Measurements from ENCODE around the gene NDUFAB1. TPM values are rescaled to one million over a fixed set of nuclear protein-coding genes. Genes with fewer than 3 reads are reported as not detected.

The NDUFAB1 gene
- total RNA-seq, 1 donor from 2014 or later: 104 TPM

- Mint-ChIP-seq H3K27ac (ENCODE audit: unreplicated experiment) (no peak overlapping the region), H3K9me3 (no peaks in the 10 kb centered on the region), H3K27me3 (ENCODE audit: low read depth) (no peaks in the 10 kb centered on the region), H3K4me3 (no peak overlapping the region), H3K4me1 (no peaks in the 10 kb centered on the region), H3K36me3 (ENCODE audit: low read depth) (peaks cover 10% of the 10 kb centered on the region)
- DNase-seq (ENCODE audit: low read depth, low spot score): no peak
- TF ChIP-seq, protein P1, sequence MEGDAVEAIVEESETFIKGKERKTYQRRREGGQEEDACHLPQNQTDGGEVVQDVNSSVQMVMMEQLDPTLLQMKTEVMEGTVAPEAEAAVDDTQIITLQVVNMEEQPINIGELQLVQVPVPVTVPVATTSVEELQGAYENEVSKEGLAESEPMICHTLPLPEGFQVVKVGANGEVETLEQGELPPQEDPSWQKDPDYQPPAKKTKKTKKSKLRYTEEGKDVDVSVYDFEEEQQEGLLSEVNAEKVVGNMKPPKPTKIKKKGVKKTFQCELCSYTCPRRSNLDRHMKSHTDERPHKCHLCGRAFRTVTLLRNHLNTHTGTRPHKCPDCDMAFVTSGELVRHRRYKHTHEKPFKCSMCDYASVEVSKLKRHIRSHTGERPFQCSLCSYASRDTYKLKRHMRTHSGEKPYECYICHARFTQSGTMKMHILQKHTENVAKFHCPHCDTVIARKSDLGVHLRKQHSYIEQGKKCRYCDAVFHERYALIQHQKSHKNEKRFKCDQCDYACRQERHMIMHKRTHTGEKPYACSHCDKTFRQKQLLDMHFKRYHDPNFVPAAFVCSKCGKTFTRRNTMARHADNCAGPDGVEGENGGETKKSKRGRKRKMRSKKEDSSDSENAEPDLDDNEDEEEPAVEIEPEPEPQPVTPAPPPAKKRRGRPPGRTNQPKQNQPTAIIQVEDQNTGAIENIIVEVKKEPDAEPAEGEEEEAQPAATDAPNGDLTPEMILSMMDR (conservative IDR thresholded peaks at IDR 0.05): no peak
Observed at GRCh38 chr16:23580391-23580790, 15.7 kb downstream of the NDUFAB1 start.

DNA sequence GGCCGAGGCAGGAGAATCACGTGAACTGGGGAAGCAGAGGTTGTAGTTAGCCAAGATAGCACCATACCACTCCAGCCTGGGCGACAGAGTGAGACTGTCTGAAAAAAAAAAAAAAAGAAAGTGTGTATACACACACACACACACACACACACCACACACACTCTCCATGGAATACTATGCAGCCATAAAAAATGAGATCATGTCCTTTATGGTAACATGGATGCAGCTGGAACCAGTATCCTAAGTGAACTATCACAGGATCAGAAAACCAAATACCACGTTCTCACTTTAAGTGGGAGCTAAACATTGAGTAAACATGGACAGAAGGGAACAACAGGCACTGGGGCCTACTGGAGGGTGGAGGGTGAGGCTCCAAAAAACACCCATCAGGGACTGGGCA is 16.7 kb downstream of the NDUFAB1 start:
- TF ChIP-seq, protein P1 (conservative IDR thresholded peaks at IDR 0.05): no peak
- Mint-ChIP-seq H3K36me3 (ENCODE audit: low read depth) (peaks cover 9% of the 10 kb centered on the region), H3K27me3 (ENCODE audit: low read depth) (no peaks in the 10 kb centered on the region), H3K4me3 (no peak overlapping the region), H3K27ac (ENCODE audit: unreplicated experiment) (no peak overlapping the region), H3K4me1 (no peaks in the 10 kb centered on the region), H3K9me3 (no peaks in the 10 kb centered on the region)
- no peak for DNase-seq (ENCODE audit: low read depth, low spot score)

DNA sequence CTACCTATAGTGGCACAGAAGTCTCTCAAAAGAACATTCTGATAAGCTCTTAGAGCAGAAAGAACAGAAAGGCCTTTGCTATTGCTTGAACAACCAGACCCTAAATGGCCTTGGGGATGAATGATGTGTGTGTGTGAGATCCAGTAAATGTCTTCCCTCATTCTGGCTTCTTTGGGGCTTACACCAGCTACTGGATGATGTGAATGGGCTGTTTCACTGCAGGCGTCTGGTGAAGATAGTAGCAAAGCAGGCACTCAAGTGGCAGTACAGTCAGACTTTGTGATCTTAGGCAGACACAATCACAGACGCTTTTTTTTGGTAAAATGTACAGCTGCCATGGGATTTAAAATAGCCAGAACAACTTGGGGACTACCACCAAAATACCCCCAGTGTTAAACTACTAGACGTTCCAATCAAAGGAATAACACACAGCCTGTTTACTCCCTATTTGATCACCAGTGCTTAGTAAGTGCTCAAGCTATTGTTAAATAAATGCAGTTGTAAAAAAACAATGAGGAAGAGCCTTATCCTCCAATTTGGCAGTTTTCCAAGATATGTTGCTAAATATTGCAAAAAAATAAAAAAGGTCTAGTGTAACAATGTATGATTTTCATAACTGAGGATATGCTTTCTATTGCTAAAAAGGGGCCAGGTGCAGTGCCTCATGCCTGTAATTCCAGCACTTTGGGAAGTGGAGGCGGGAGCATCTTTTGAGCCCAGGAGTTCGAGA is 17.9 kb downstream of the NDUFAB1 start:
- no peak for DNase-seq (ENCODE audit: low read depth, low spot score)

DNA sequence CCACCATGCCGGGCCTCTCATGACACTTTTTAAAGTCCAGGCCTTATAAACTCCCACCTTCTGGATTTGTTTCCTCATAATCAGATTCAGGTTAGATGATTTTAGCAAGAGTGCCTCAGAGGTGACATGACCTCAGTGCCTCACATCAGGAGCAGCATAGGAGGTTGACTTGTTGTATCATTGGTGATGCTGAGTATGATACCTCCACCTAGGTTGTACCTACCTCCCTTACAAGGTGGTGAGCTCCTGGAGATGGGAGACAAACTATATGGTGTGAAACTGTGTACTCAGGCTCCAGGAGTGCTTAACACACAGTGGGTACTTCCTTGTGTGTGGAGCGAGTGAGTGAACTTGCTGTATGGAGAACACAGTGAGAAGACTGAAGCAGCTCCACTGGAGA is 18.6 kb downstream of the NDUFAB1 start:
- TF ChIP-seq, protein P1 (conservative IDR thresholded peaks at IDR 0.05): no peak
- Mint-ChIP-seq H3K4me1 (no peaks in the 10 kb centered on the region), H3K27ac (ENCODE audit: unreplicated experiment) (no peak overlapping the region), H3K27me3 (ENCODE audit: low read depth) (no peaks in the 10 kb centered on the region), H3K4me3 (no peak overlapping the region), H3K9me3 (no peaks in the 10 kb centered on the region), H3K36me3 (ENCODE audit: low read depth) (peaks cover 6% of the 10 kb centered on the region)
- DNase-seq (ENCODE audit: low read depth, low spot score): no peak

More for the DNA sequence above, 17.9 kb downstream of the NDUFAB1 start:
- H3K27ac Mint-ChIP-seq (ENCODE audit: unreplicated experiment): no peak overlapping the region
- H3K4me1 Mint-ChIP-seq: no peaks in the 10 kb centered on the region
- TF ChIP-seq, protein P1 (conservative IDR thresholded peaks at IDR 0.05): no peak
- H3K27me3 Mint-ChIP-seq (ENCODE audit: low read depth): no peaks in the 10 kb centered on the region
- H3K36me3 Mint-ChIP-seq (ENCODE audit: low read depth): peaks cover 6% of the 10 kb centered on the region
- no peaks in the 10 kb centered on the region for H3K9me3 Mint-ChIP-seq
- H3K4me3 Mint-ChIP-seq: no peak overlapping the region

- TF ChIP-seq, protein P1 (conservative IDR thresholded peaks at IDR 0.05): no peak
- no peaks in the 10 kb centered on the region for H3K9me3 Mint-ChIP-seq
- no peak for DNase-seq (ENCODE audit: low read depth, low spot score)
- no peaks in the 10 kb centered on the region for H3K4me1 Mint-ChIP-seq
- no peak overlapping the region for H3K27ac Mint-ChIP-seq (ENCODE audit: unreplicated experiment)
- H3K4me3 Mint-ChIP-seq: no peak overlapping the region
- H3K27me3 Mint-ChIP-seq (ENCODE audit: low read depth): no peaks in the 10 kb centered on the region
- H3K36me3 Mint-ChIP-seq (ENCODE audit: low read depth): peaks cover 9% of the 10 kb centered on the region
Observed at GRCh38 chr16:23575834-23576233, 20.3 kb downstream of the NDUFAB1 start.

Data from neural crest cell (in vitro differentiated cells).